Stimulated activated CD8-positive, alpha-beta memory T cell treated with anti-CD3 and anti-CD28 coated beads, Interleukin-15, amount 100 ng/mL, for 1 hour (primary cell): ENCODE results near the gene PCLO.

Source experiments
- DNase-seq: peaks from one replicate; pipeline ENCODE4 v3.0.0-alpha.2; 2020; ENCODE audit warnings: low read depth

PCLO gene, protein sequence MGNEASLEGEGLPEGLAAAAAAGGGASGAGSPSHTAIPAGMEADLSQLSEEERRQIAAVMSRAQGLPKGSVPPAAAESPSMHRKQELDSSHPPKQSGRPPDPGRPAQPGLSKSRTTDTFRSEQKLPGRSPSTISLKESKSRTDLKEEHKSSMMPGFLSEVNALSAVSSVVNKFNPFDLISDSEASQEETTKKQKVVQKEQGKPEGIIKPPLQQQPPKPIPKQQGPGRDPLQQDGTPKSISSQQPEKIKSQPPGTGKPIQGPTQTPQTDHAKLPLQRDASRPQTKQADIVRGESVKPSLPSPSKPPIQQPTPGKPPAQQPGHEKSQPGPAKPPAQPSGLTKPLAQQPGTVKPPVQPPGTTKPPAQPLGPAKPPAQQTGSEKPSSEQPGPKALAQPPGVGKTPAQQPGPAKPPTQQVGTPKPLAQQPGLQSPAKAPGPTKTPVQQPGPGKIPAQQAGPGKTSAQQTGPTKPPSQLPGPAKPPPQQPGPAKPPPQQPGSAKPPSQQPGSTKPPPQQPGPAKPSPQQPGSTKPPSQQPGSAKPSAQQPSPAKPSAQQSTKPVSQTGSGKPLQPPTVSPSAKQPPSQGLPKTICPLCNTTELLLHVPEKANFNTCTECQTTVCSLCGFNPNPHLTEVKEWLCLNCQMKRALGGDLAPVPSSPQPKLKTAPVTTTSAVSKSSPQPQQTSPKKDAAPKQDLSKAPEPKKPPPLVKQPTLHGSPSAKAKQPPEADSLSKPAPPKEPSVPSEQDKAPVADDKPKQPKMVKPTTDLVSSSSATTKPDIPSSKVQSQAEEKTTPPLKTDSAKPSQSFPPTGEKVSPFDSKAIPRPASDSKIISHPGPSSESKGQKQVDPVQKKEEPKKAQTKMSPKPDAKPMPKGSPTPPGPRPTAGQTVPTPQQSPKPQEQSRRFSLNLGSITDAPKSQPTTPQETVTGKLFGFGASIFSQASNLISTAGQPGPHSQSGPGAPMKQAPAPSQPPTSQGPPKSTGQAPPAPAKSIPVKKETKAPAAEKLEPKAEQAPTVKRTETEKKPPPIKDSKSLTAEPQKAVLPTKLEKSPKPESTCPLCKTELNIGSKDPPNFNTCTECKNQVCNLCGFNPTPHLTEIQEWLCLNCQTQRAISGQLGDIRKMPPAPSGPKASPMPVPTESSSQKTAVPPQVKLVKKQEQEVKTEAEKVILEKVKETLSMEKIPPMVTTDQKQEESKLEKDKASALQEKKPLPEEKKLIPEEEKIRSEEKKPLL (N-terminal part only)

DNA sequence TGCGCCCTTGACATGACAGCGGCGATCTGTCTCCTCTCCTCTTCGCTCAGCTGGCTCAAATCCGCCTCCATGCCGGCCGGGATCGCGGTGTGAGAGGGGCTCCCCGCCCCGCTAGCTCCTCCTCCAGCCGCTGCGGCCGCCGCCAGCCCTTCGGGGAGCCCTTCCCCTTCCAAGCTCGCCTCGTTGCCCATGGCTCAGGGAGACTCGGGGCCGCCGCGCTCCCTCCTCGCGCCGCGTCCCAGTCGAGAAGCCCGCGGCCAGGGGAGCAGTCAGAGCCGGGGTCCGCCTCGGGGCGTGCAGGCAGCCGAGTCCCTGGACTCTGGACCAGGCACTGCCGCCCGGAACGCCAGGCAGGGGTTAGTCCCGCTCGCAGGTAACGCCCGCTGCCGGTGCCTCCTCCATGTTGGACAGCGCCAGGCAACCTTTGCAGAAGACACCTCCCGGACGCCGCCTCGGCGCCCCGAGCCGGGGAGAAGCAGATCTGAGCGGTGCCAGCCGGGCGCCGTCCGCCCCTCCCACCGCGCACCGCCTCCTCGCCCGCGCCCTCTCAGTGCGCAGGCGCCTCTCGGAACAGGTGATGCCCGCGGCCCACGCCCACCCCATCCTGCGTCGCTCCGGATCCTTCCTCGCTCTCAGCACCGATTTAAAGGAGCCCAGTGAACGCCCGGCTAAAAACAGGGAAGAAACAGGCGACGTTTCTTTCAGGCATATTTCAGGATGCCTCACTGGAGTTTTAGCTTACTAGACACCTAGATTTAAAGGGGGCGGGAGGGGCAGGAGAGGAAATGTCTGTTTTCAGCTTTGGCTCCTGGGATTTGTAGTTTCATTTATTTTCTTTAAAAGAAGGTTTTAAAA, at the start of gene PCLO:
Gene PCLO, minus strand, starts transcription at position 483 of the 855 bp plus-strand sequence. Its CDS starts 292 bp downstream, at position 191.
- DNase-seq, result no peak

- DNase-seq, result no peak
Observed at GRCh38 chr7:83211685-83212084, 49.0 kb upstream of the PCLO start.

DNA sequence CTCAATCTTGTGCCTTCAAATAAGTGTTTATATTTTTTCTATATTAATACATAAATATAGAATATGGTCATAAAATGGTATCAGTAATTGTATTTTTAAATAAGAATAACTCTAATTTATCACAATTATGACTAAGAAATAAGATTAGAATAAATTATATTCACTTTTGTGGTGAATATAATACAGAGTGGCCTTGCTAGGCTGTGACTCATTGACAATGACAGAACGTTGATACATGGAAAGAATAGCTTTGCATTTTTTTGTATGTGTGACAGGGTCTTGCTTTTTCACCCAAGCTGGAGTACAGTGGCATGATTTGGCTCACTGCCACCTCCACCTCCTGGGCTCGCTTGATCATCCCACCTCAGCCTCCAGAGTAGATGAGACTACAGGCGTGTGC, 47.8 kb upstream of the PCLO start:
- no peak for DNase-seq

DNA sequence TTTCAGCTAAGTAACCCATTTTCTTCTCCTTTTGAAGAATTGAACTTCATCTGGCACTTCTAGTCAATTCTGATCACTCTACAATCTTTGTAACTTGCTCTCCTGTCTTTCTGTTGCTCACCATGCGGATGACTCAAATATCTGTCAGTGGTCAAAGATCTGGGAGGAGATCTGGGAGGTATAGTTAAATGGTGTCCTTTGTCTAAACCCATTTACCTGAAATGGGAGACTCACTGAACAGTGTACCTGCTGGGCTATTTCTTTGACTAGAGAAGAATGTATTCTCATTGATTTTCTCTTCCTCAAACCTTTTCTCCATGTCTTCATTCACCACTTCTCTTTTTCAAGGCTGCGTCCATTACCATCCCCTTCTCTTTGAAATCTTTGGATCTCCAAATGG, 42.0 kb upstream of the PCLO start:
- DNase-seq, result no peak

DNA sequence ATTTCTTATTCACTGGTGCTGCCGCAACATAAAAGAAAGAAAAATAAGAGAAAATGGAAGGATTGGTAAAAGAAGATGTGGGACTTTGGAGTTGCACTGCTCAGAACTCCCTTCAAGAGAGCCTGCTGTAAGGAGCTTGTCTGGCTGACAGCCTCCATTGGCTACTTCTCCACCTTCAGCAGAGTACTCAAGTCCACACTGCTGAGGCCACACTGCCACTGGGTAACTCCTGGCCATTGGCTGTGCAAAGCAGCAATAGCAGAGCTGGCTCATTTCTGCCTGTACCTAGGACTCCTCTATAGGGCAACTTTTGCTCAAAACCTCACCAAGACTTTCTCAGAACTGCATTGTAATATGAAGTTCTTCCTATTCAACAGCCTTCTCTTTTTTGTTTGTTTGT, 38.7 kb upstream of the PCLO start:
- no peak for DNase-seq

- no peak for DNase-seq
Observed at GRCh38 chr7:83190659-83191389, 28.1 kb upstream of the PCLO start.

- no peak for DNase-seq
Observed at GRCh38 chr7:83178796-83179195, 16.1 kb upstream of the PCLO start.

DNA sequence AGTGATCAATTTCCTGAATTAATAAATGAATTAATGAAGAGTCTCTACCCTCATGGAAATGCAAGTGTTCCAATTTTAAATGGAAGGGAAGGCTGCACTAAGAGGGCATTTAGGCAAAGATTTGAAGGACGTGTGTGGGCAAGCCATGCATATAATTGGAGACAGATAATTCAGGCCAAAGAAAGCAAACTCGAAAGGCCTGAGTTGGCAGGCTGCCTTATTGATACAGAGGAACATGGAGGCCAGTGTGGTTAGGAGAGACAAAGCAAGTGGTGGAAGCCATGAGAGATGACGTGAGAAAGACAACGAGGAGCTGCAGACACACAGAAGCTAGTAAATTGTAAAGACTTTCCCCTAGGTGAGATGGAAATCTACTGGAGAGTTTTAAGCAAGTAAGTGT, 15.4 kb upstream of the PCLO start:
- DNase-seq, result no peak

GRCh38 chr7:83173664-83174063, 11.0 kb upstream of the PCLO start:
- no peak for DNase-seq

DNA sequence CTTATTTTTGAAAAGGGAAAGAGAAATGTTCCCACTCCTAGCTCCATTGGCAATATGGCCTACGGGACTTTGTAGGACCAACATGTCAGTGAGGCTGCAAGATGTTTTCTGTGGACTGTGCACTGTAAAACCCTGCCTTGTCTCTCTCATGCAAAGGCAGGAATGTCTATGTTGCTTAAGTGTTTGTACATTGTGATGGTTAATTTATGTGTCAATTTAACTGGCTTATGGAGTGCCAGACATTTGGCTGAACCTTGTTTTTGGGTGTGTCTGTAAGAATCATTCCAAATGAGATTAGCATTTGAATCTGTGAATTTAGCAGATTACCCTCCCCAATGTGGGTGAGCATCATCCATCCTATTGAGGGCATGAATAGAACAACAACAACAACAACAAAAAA, 4.1 kb upstream of the PCLO start:
- no peak for DNase-seq

- no peak for DNase-seq
Observed at GRCh38 chr7:83161899-83162401, 734 bp downstream of the PCLO start.

DNA sequence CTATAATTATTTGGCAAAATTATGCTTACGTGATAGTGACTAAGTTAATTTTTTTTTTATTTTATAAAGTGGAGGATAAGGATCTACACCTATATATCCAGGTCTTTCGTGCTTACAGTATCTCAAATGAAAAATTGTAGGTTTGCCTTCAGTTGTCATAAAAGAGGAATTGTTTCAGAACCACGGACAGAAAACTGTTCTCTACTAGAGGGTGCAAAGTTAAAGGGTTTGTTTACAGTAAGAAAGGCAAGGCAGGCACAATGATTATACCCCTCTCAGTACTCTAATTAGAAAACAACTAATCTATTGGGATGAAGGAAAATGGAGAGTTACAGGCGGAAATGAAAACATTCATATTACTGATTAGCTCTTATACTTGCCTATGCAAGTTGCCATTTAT, 1.5 kb downstream of the PCLO start:
- DNase-seq, result no peak

DNA sequence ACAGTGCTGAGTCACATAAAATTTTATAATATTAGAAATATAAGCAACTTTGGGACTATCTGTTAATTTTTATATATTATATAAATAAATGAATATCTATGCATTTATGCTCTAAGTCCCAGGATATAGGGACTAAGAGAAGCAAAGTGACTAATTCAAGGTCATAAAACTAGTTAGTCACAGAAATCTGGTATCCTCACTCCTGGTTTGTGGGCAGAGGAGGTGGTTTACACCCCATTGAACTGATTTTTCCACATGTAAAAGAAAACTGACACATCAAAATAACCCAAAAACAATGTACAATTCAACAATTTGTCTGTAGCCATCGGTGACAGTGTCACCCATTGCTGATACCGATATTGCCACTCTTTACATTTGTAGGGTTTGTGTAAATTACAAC, 3.0 kb downstream of the PCLO start:
- DNase-seq, result no peak

GRCh38 chr7:83156006-83156405, 6.7 kb downstream of the PCLO start:
- no peak for DNase-seq

DNA sequence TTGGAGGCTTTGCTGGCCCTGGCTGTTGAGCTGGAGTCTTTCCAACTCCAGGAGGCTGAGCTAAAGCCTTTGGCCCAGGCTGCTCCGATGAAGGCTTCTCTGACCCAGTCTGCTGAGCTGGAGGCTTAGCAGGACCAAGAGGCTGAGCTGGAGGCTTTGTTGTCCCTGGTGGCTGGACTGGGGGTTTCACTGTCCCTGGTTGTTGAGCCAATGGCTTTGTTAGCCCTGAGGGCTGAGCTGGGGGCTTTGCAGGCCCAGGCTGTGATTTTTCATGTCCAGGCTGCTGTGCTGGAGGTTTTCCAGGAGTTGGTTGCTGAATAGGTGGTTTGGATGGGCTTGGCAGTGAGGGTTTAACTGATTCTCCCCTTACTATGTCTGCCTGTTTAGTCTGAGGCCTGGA, 7.3 kb downstream of the PCLO start:
- no peak for DNase-seq

DNA sequence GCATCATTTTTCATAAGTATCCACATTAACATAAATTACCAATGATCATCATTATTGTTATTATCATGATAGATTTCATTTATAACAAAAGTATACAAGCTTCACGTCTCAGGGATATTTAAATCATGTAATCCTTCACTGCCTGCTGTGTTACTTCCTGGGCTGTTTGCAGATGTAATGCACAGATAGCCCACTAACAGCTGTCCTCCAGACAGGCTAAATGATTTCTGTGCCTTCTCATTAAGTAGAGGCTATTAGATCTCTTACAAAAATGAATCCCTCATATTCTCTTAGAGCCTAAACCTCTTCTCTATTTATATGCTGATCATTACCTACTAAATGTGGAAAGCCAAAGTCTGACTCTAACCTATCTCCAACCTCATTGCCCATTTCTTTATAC, 9.3 kb downstream of the PCLO start:
- DNase-seq, result no peak

- no peak for DNase-seq
Observed at GRCh38 chr7:83150310-83150709, 12.4 kb downstream of the PCLO start.

DNA sequence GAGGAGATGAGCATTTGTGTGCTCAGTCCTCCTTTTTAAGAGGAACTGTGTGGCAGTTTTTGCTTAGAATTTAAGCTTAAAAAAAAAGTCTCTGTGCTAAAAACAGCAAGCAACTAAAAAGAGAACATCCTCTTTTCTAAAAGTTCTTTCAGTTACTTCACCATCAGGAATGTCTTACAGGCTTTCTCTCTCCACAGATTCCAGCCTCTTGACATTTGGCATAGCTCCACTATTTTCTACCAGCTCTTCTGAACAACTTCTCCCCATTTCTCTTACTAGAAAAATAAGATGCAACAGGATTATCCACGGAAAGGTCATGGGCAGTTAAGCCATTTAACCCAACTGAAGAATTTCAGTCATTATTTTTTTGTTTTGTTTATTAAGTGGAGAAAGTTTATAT, 13.2 kb downstream of the PCLO start:
- DNase-seq, result no peak

- DNase-seq, result no peak
Observed at GRCh38 chr7:83148776-83149175, 13.9 kb downstream of the PCLO start.

GRCh38 chr7:83143107-83143506, 19.6 kb downstream of the PCLO start:
- DNase-seq, result no peak

GRCh38 chr7:83142365-83142764, 20.3 kb downstream of the PCLO start:
- no peak for DNase-seq
